ENCODE data around the gene DTNA. TPM values are rescaled to one million over a fixed set of nuclear protein-coding genes. Genes with fewer than 3 reads are reported as not detected.

DTNA gene
- polyA plus RNA-seq, 1 donor from 2014 or later, result 53.9 TPM

- no peak overlapping the region for H3K27ac ChIP-seq (ENCODE audit: low read length)
- H3F3A ChIP-seq (ENCODE audit: insufficient read depth, low read length, poor library complexity, severe bottlenecking), result no peaks in the 10 kb centered on the region
- no peaks in the 10 kb centered on the region for H3K79me2 ChIP-seq (replicated peaks; ENCODE audit: insufficient read depth, low read length)
- H4K20me1 ChIP-seq (ENCODE audit: insufficient read depth), result no peaks in the 10 kb centered on the region
- no peaks in the 10 kb centered on the region for H3K27me3 ChIP-seq (ENCODE audit: insufficient read depth, low read depth, low read length)
- H2AFZ ChIP-seq (ENCODE audit: low read depth, low read length), result no peak overlapping the region
- no peak overlapping the region for H3K4me3 ChIP-seq (ENCODE audit: low read length)
- no peak overlapping the region for H3K4me2 ChIP-seq (ENCODE audit: low read length)
- TF ChIP-seq CTCF (IDR thresholded peaks at IDR 0.05; ENCODE audit: poor library complexity, severe bottlenecking), result no peak
- TF ChIP-seq EZH2 (IDR thresholded peaks at IDR 0.05; ENCODE audit: borderline replicate concordance, insufficient read depth, low read length, poor library complexity, severe bottlenecking), result no peak
- no peak for TF ChIP-seq POLR2AphosphoS5 (IDR thresholded peaks at IDR 0.05)
- TF ChIP-seq RAD21 (conservative IDR thresholded peaks at IDR 0.05), result no peak
- TF ChIP-seq REST (IDR thresholded peaks at IDR 0.05; ENCODE audit: borderline replicate concordance), result no peak
- no peak for TF ChIP-seq SMC3 (conservative IDR thresholded peaks at IDR 0.05; ENCODE audit: poor library complexity)
- no peak for TF ChIP-seq TAF1 (IDR thresholded peaks at IDR 0.05; ENCODE audit: low read depth)
- no peak for TF ChIP-seq EP300 (conservative IDR thresholded peaks at IDR 0.05; ENCODE audit: poor library complexity, severe bottlenecking)
- TF ChIP-seq MXI1 (conservative IDR thresholded peaks at IDR 0.05; ENCODE audit: poor library complexity, severe bottlenecking), result no peak
- no peaks in the 10 kb centered on the region for H3K36me3 ChIP-seq (ENCODE audit: insufficient read depth, low read length)
- no peaks in the 10 kb centered on the region for H3K9me2 ChIP-seq (ENCODE audit: insufficient read depth, low read length)
- no peak overlapping the region for H3K9ac ChIP-seq (ENCODE audit: low read length)
- no peaks in the 10 kb centered on the region for H3K9me3 ChIP-seq (ENCODE audit: low read length)
These were observed 176.1 kb downstream of the DTNA start for GRCh38 chr18:34886177-34886576.

GRCh38 chr18:34887881-34888580 is 177.9 kb downstream of the DTNA start:
- no peak overlapping the region for H3K4me2 ChIP-seq (ENCODE audit: low read length)
- H3K9me3 ChIP-seq (ENCODE audit: low read length), result no peaks in the 10 kb centered on the region
- no peak overlapping the region for H3K4me3 ChIP-seq (ENCODE audit: low read length)
- H3K27me3 ChIP-seq (ENCODE audit: insufficient read depth, low read depth, low read length), result no peaks in the 10 kb centered on the region
- H2AFZ ChIP-seq (ENCODE audit: low read depth, low read length), result no peak overlapping the region
- H3F3A ChIP-seq (ENCODE audit: insufficient read depth, low read length, poor library complexity, severe bottlenecking), result no peaks in the 10 kb centered on the region
- no peaks in the 10 kb centered on the region for H3K79me2 ChIP-seq (replicated peaks; ENCODE audit: insufficient read depth, low read length)
- H3K9ac ChIP-seq (ENCODE audit: low read length), result no peak overlapping the region
- no peaks in the 10 kb centered on the region for H3K36me3 ChIP-seq (ENCODE audit: insufficient read depth, low read length)
- H3K27ac ChIP-seq (ENCODE audit: low read length), result no peak overlapping the region
- H3K9me2 ChIP-seq (ENCODE audit: insufficient read depth, low read length), result no peaks in the 10 kb centered on the region
- TF ChIP-seq MXI1 (conservative IDR thresholded peaks at IDR 0.05; ENCODE audit: poor library complexity, severe bottlenecking) (no peak), EZH2 (IDR thresholded peaks at IDR 0.05; ENCODE audit: borderline replicate concordance, insufficient read depth, low read length, poor library complexity, severe bottlenecking) (no peak), SMC3 (conservative IDR thresholded peaks at IDR 0.05; ENCODE audit: poor library complexity) (no peak), CTCF (IDR thresholded peaks at IDR 0.05; ENCODE audit: poor library complexity, severe bottlenecking) (no peak), EP300 (conservative IDR thresholded peaks at IDR 0.05; ENCODE audit: poor library complexity, severe bottlenecking) (no peak), RAD21 (conservative IDR thresholded peaks at IDR 0.05) (no peak), TAF1 (IDR thresholded peaks at IDR 0.05; ENCODE audit: low read depth) (no peak), POLR2AphosphoS5 (IDR thresholded peaks at IDR 0.05) (no peak), REST (IDR thresholded peaks at IDR 0.05; ENCODE audit: borderline replicate concordance) (no peak)
- H4K20me1 ChIP-seq (ENCODE audit: insufficient read depth), result no peaks in the 10 kb centered on the region
